K562 treated with DMSO at 1 percent for 12 hours (cell line): ENCODE results near the gene MAGEA9. TPM values are rescaled to one million over a fixed set of nuclear protein-coding genes. Genes with fewer than 3 reads are reported as not detected.

Source experiments
- total RNA-seq: library from RNA; unstranded; fragments of 300-600 nt; gene quantifications from 2 replicates; pipeline ENCODE4 v1.2.3, GENCODE V29; 2022; ENCODE audit not compliant: insufficient read depth

The MAGEA9 gene, protein sequence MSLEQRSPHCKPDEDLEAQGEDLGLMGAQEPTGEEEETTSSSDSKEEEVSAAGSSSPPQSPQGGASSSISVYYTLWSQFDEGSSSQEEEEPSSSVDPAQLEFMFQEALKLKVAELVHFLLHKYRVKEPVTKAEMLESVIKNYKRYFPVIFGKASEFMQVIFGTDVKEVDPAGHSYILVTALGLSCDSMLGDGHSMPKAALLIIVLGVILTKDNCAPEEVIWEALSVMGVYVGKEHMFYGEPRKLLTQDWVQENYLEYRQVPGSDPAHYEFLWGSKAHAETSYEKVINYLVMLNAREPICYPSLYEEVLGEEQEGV
- not detected in 2 replicates for total RNA-seq

GRCh38 chrX:149781727-149782126 is at the start of gene MAGEA9:
Gene MAGEA9, plus strand, starts transcription at chrX:149781930. Its CDS starts 4,281 bp downstream, at chrX:149786211.

GRCh38 chrX:149773768-149774167 is 8.0 kb upstream of the MAGEA9 start, which contains the start of gene HSFX1:
Gene HSFX1, plus strand, starts transcription at chrX:149774068. Its CDS starts 614 bp downstream, at chrX:149774682.

Other genes with a start within 250 kb of the MAGEA9 start
- 24.3 and 26.9 TPM in 2 replicates for gene EOLA1, start 240.9 kb upstream of the MAGEA9 start, total RNA-seq
- gene HSFX3, start 232.0 kb upstream of the MAGEA9 start, total RNA-seq, result not detected in 2 replicates
- 22.0 and 26.0 TPM in 2 replicates for gene MAGEA9B, start 194.5 kb upstream of the MAGEA9 start, total RNA-seq
- 0.72 TPM in 1 of 2 replicates, not detected in the other for gene HSFX2, start 186.6 kb upstream of the MAGEA9 start, total RNA-seq
- 5.3 and 12.6 TPM in 2 replicates for gene TMEM185A, start 150.1 kb upstream of the MAGEA9 start, total RNA-seq
- gene MAGEA11, start 69.9 kb upstream of the MAGEA9 start, total RNA-seq, result 0.36 TPM in 1 of 2 replicates, not detected in the other
- not detected in 2 replicates for gene HSFX1, start 7.9 kb upstream of the MAGEA9 start, total RNA-seq
- gene MAGEA8, start 99.3 kb downstream of the MAGEA9 start, total RNA-seq, result 2.9 and 4.4 TPM in 2 replicates
- not detected in 2 replicates for gene HSFX4, start 147.6 kb downstream of the MAGEA9 start, total RNA-seq
- 44.9 and 51.9 TPM in 2 replicates for gene EOLA2, start 156.6 kb downstream of the MAGEA9 start, total RNA-seq